H9 (cell line): ENCODE measurements around the gene ARL14EPL. TPM values are rescaled to one million over a fixed set of nuclear protein-coding genes. Genes with fewer than 3 reads are reported as not detected.

Experiments used
- DNase-seq: peaks from one replicate; pipeline ENCODE4 v3.0.0-alpha.2; 2017
- H2AFZ ChIP-seq: one replicate; pipeline ENCODE4 v1.6.1; 2013; ENCODE audit warnings: mild to moderate bottlenecking, low read length, control low read depth, moderate library complexity
- H2AK5ac ChIP-seq: 2 replicates; pipeline ENCODE4 v1.6.1; 2013; ENCODE audit warnings: low read length, control low read depth, mixed read lengths; ENCODE audit not compliant: insufficient read length
- H2BK120ac ChIP-seq: one replicate; pipeline ENCODE4 v1.6.1; 2013; ENCODE audit warnings: low read depth, mild to moderate bottlenecking, low read length, control low read depth, inconsistent platforms; ENCODE audit not compliant: poor library complexity, severe bottlenecking
- H2BK12ac ChIP-seq: 2 replicates; pipeline ENCODE4 v1.6.1; 2013; ENCODE audit warnings: low read length, control low read depth, mixed read lengths, low read depth; ENCODE audit not compliant: insufficient read length
- H2BK15ac ChIP-seq: 2 replicates; pipeline ENCODE4 v1.6.1; 2013; ENCODE audit warnings: low read depth, low read length, control low read depth
- H2BK20ac ChIP-seq: one replicate; pipeline ENCODE4 v1.6.1; 2013; ENCODE audit warnings: low read depth, mild to moderate bottlenecking, low read length, control low read depth, inconsistent platforms; ENCODE audit not compliant: poor library complexity, severe bottlenecking
- H2BK5ac ChIP-seq: 2 replicates; pipeline ENCODE4 v1.6.1; 2013; ENCODE audit warnings: low read length, control low read depth, mixed read lengths; ENCODE audit not compliant: insufficient read length
- H3K14ac ChIP-seq: 2 replicates; pipeline ENCODE4 v1.6.1; 2013; ENCODE audit warnings: low read length, control low read depth; ENCODE audit not compliant: insufficient read depth
- H3K18ac ChIP-seq: 2 replicates; pipeline ENCODE4 v1.6.1; 2013; ENCODE audit warnings: low read depth, mild to moderate bottlenecking, mixed read lengths, low read length, control low read depth; ENCODE audit not compliant: insufficient read length
- H3K23ac ChIP-seq: 2 replicates; pipeline ENCODE4 v1.6.1; 2013; ENCODE audit warnings: low read length, control low read depth, mixed read lengths, low read depth; ENCODE audit not compliant: insufficient read length
- H3K23me2 ChIP-seq: 2 replicates; pipeline ENCODE4 v1.6.1; 2013; ENCODE audit warnings: low read depth, mild to moderate bottlenecking, mixed read lengths, low read length, control low read depth; ENCODE audit not compliant: insufficient read length, poor library complexity, severe bottlenecking
- H3K27ac ChIP-seq: 2 replicates; pipeline ENCODE4 v1.5.1; 2013; ENCODE audit warnings: low read length, control low read depth, mixed read lengths, low read depth; ENCODE audit not compliant: insufficient read length
- H3K27me3 ChIP-seq: 2 replicates; pipeline ENCODE4 v1.6.1; 2013; ENCODE audit warnings: low read length, control low read depth, inconsistent platforms; ENCODE audit not compliant: insufficient read depth
- H3K4ac ChIP-seq: 2 replicates; pipeline ENCODE4 v1.6.1; 2013; ENCODE audit warnings: low read depth, mild to moderate bottlenecking, control low read depth, inconsistent platforms, low read length, moderate library complexity
- H3K4me1 ChIP-seq: 2 replicates; pipeline ENCODE4 v1.6.1; 2013; ENCODE audit warnings: low read length, control low read depth, inconsistent platforms; ENCODE audit not compliant: insufficient read depth
- H3K4me2 ChIP-seq: 2 replicates; pipeline ENCODE4 v1.6.1; 2013; ENCODE audit warnings: low read length, control low read depth, mixed read lengths; ENCODE audit not compliant: insufficient read length, insufficient read depth
- H3K56ac ChIP-seq: 2 replicates; pipeline ENCODE4 v1.6.1; 2013; ENCODE audit warnings: low read depth, mild to moderate bottlenecking, mixed read lengths, low read length, control low read depth; ENCODE audit not compliant: insufficient read length
- H3K79me1 ChIP-seq: 2 replicates; pipeline ENCODE4 v1.6.1; 2013; ENCODE audit warnings: low read depth, mild to moderate bottlenecking, moderate library complexity, low read length, control low read depth, inconsistent platforms; ENCODE audit not compliant: insufficient read depth, poor library complexity, severe bottlenecking
- H3K79me2 ChIP-seq: 2 replicates; pipeline ENCODE4 v1.6.1; 2013; ENCODE audit warnings: low read length, control low read depth, inconsistent platforms; ENCODE audit not compliant: insufficient read depth
- H3K9ac ChIP-seq: 2 replicates; pipeline ENCODE4 v1.6.1; 2013; ENCODE audit warnings: low read length, control low read depth, mixed read lengths; ENCODE audit not compliant: insufficient read length; ENCODE audit errors: extremely low read depth
- H3K9me3 ChIP-seq: one replicate; pipeline ENCODE4 v1.6.1; 2013; ENCODE audit warnings: low read depth, low read length, inconsistent platforms; ENCODE audit not compliant: control insufficient read depth
- H3T11ph ChIP-seq: one replicate; pipeline ENCODE4 v1.6.1; 2013; ENCODE audit warnings: mild to moderate bottlenecking, low read length, control low read depth, inconsistent platforms
- H4K20me1 ChIP-seq: one replicate; pipeline ENCODE4 v1.6.1; 2013; ENCODE audit not compliant: control insufficient read depth, insufficient read length, insufficient read depth
- H4K5ac ChIP-seq: 2 replicates; pipeline ENCODE4 v1.6.1; 2013; ENCODE audit warnings: low read depth, mild to moderate bottlenecking, mixed read lengths, low read length, control low read depth; ENCODE audit not compliant: insufficient read length
- H4K8ac ChIP-seq: replicated peaks from 2 replicates; pipeline ENCODE4 v1.6.1; 2013; ENCODE audit warnings: low read length, control low read depth, mixed read lengths, low read depth; ENCODE audit not compliant: insufficient read length
- H4K91ac ChIP-seq: 2 replicates; pipeline ENCODE4 v1.6.1; 2013; ENCODE audit warnings: low read depth, mild to moderate bottlenecking, moderate library complexity, mixed read lengths, low read length, control low read depth; ENCODE audit not compliant: insufficient read length
- H3K27ac Mint-ChIP-seq, 3 experiments: 2 replicates in 2 of 3; 3 replicates in 1 of 3; pipeline ENCODE4 v1.8.0; 2020 to 2021; ENCODE audit warnings: mixed read lengths in 3 of 3, mild to moderate bottlenecking in 1 of 3, moderate library complexity in 1 of 3
- H3K27me3 Mint-ChIP-seq: 2 replicates; pipeline ENCODE4 v1.8.0; 2021; ENCODE audit warnings: low read depth, mild to moderate bottlenecking, moderate library complexity, mixed read lengths
- H3K36me3 Mint-ChIP-seq, 3 experiments: 2 replicates in 2 of 3; 3 replicates in 1 of 3; pipeline ENCODE4 v1.8.0; 2020 to 2021; ENCODE audit warnings: low read depth in 3 of 3, mixed read lengths in 3 of 3; ENCODE audit not compliant: insufficient read depth in 1 of 3
- H3K4me1 Mint-ChIP-seq, 2 experiments: 2 replicates each; pipeline ENCODE4 v1.8.0; 2020; ENCODE audit warnings: mixed read lengths in 2 of 2
- H3K4me3 Mint-ChIP-seq, 2 experiments: 2 replicates in 1 of 2; 3 replicates in 1 of 2; pipeline ENCODE4 v1.8.0; 2020 to 2021; ENCODE audit warnings: mild to moderate bottlenecking in 2 of 2, mixed read lengths in 2 of 2, moderate library complexity in 1 of 2
- H3K9me3 Mint-ChIP-seq, 2 experiments: 2 replicates in 1 of 2; 3 replicates in 1 of 2; pipeline ENCODE4 v1.8.0; 2020; ENCODE audit warnings: mild to moderate bottlenecking in 2 of 2, mixed read lengths in 2 of 2, moderate library complexity in 1 of 2
- total RNA-seq: library from RNA; stranded (reverse); gene quantifications from 2 replicates; pipeline ENCODE4 v1.2.1, GENCODE V29; 2021
- TF ChIP-seq, protein P1 (sequence below): fragments of 200-600 bp; sonication (generic); conservative IDR thresholded peaks from 3 replicates; pipeline ENCODE4 v1.8.0; 2021; ENCODE audit warnings: antibody characterized with exemption, mild to moderate bottlenecking

The ARL14EPL gene
- total RNA-seq, 1 experiment from 2014 or later, result not detected

DNA sequence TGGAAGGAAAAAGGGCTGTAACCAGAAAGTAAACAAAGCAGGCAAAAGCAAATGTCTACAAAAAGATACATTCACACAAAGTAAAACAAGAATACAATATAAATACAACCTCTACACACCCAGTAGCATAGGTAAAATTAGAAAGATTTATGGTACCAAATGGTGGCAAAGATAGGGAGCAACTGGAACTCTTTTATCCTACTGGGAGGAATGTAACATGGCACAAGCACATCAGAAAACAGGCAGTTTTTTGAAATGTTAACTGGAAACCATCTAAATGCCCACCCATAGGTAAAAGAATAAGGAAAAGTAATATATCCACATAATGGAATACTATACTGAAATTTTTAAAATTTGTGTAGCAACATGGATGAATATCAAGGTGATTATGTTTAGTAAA, 8.7 kb upstream of the ARL14EPL start:
- H3K4ac ChIP-seq, result no peak overlapping the region
- no peak overlapping the region for H3K23ac ChIP-seq
- H3K79me1 ChIP-seq, result no peaks in the 10 kb centered on the region
- DNase-seq, result no peak
- H3K9me3 ChIP-seq, result no peaks in the 10 kb centered on the region
- no peak overlapping the region for H2BK20ac ChIP-seq
- Mint-ChIP-seq H3K9me3 (no peaks in the 10 kb centered on the region), H3K4me3 (no peak overlapping the region), H3K4me1 (no peaks in the 10 kb centered on the region), H3K36me3 (no peaks in the 10 kb centered on the region), H3K27ac (no peak overlapping the region), H3K27me3 (no peaks in the 10 kb centered on the region)
- H3K4me2 ChIP-seq, result no peak overlapping the region
- H3K18ac ChIP-seq, result no peak overlapping the region
- H3K27me3 ChIP-seq, result no peaks in the 10 kb centered on the region
- H4K5ac ChIP-seq, result no peak overlapping the region
- H3K56ac ChIP-seq, result no peak overlapping the region
- no peaks in the 10 kb centered on the region for H3K23me2 ChIP-seq
- no peak overlapping the region for H2BK15ac ChIP-seq
- no peaks in the 10 kb centered on the region for H3K79me2 ChIP-seq
- no peak overlapping the region for H2AFZ ChIP-seq
- H4K8ac ChIP-seq, result no peak overlapping the region
- no peak overlapping the region for H3K14ac ChIP-seq
- TF ChIP-seq, protein P1, sequence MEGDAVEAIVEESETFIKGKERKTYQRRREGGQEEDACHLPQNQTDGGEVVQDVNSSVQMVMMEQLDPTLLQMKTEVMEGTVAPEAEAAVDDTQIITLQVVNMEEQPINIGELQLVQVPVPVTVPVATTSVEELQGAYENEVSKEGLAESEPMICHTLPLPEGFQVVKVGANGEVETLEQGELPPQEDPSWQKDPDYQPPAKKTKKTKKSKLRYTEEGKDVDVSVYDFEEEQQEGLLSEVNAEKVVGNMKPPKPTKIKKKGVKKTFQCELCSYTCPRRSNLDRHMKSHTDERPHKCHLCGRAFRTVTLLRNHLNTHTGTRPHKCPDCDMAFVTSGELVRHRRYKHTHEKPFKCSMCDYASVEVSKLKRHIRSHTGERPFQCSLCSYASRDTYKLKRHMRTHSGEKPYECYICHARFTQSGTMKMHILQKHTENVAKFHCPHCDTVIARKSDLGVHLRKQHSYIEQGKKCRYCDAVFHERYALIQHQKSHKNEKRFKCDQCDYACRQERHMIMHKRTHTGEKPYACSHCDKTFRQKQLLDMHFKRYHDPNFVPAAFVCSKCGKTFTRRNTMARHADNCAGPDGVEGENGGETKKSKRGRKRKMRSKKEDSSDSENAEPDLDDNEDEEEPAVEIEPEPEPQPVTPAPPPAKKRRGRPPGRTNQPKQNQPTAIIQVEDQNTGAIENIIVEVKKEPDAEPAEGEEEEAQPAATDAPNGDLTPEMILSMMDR, result peak; percentile 29; the same call in 1 of the 3 replicates
- H2BK120ac ChIP-seq, result no peak overlapping the region
- H3K9ac ChIP-seq, result no peak overlapping the region
- H2AK5ac ChIP-seq, result no peak overlapping the region
- H4K20me1 ChIP-seq, result no peaks in the 10 kb centered on the region
- no peak overlapping the region for H3T11ph ChIP-seq
- no peak overlapping the region for H2BK12ac ChIP-seq
- H3K4me1 ChIP-seq, result no peaks in the 10 kb centered on the region
- no peak overlapping the region for H3K27ac ChIP-seq
- H2BK5ac ChIP-seq, result no peak overlapping the region
- no peak overlapping the region for H4K91ac ChIP-seq
